ENCODE measurements around the gene KIF21A. TPM values are rescaled to one million over a fixed set of nuclear protein-coding genes. Genes with fewer than 3 reads are reported as not detected.

KIF21A gene
- total RNA-seq, 1 donor from 2014 or later, result 12.2 TPM

- intact Hi-C loops (cut with DNase I), result no loop called here
Observed at GRCh38 chr12:39275846-39276245, 167.1 kb downstream of the KIF21A start.

GRCh38 chr12:39272871-39273655 lies 169.9 kb downstream of the KIF21A start:
- Histone ChIP-seq H3K4me1 (no peaks in the 10 kb centered on the region), H3K36me3 (no peaks in the 10 kb centered on the region), H3K4me3 (no peak overlapping the region), H3K27ac (no peak overlapping the region), H3K27me3 (no peaks in the 10 kb centered on the region), H3K9me3 (no peaks in the 10 kb centered on the region)
- no peak for DNase-seq
- peak; percentile 55 for ATAC-seq
- TF ChIP-seq, protein P1, sequence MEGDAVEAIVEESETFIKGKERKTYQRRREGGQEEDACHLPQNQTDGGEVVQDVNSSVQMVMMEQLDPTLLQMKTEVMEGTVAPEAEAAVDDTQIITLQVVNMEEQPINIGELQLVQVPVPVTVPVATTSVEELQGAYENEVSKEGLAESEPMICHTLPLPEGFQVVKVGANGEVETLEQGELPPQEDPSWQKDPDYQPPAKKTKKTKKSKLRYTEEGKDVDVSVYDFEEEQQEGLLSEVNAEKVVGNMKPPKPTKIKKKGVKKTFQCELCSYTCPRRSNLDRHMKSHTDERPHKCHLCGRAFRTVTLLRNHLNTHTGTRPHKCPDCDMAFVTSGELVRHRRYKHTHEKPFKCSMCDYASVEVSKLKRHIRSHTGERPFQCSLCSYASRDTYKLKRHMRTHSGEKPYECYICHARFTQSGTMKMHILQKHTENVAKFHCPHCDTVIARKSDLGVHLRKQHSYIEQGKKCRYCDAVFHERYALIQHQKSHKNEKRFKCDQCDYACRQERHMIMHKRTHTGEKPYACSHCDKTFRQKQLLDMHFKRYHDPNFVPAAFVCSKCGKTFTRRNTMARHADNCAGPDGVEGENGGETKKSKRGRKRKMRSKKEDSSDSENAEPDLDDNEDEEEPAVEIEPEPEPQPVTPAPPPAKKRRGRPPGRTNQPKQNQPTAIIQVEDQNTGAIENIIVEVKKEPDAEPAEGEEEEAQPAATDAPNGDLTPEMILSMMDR (IDR thresholded peaks at IDR 0.05), result peak; percentile 82
- intact Hi-C loops (cut with DNase I), result no loop called here

More at GRCh38 chr12:39275846-39276245, 167.1 kb downstream of the KIF21A start:
- TF ChIP-seq, protein P1 (IDR thresholded peaks at IDR 0.05), result no peak
- no peak overlapping the region for H3K4me3 ChIP-seq
- no peak overlapping the region for H3K27ac ChIP-seq
- ATAC-seq (no peak), DNase-seq (no peak)
- no peaks in the 10 kb centered on the region for H3K9me3 ChIP-seq
- no peaks in the 10 kb centered on the region for H3K27me3 ChIP-seq
- no peaks in the 10 kb centered on the region for H3K36me3 ChIP-seq
- no peaks in the 10 kb centered on the region for H3K4me1 ChIP-seq

DNA sequence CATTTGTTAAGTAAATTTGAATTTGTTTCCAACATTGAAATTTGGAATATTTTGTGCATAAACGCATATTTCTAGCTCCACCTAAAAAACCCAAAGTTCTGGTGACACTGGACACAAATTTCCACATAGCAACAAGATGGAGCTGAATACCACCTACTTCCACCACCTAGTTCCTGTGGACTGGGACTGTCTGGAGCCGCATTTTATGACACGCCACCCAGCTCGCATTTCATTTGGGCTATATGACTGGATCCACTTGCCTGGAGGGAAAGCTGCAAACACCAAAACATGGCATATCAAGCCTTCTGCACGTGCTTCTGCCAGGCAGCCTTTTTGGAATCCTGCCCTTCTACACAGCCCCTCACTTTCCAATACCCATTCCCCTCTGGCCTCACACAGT lies 173.4 kb downstream of the KIF21A start:
- H3K4me1 ChIP-seq, result no peaks in the 10 kb centered on the region
- TF ChIP-seq, protein P1 (IDR thresholded peaks at IDR 0.05), result no peak
- H3K36me3 ChIP-seq, result no peaks in the 10 kb centered on the region
- intact Hi-C loops (cut with DNase I), result no loop called here
- H3K27me3 ChIP-seq, result no peaks in the 10 kb centered on the region
- ATAC-seq (no peak), DNase-seq (no peak)
- H3K9me3 ChIP-seq, result no peaks in the 10 kb centered on the region
- no peak overlapping the region for H3K27ac ChIP-seq
- no peak overlapping the region for H3K4me3 ChIP-seq

DNA sequence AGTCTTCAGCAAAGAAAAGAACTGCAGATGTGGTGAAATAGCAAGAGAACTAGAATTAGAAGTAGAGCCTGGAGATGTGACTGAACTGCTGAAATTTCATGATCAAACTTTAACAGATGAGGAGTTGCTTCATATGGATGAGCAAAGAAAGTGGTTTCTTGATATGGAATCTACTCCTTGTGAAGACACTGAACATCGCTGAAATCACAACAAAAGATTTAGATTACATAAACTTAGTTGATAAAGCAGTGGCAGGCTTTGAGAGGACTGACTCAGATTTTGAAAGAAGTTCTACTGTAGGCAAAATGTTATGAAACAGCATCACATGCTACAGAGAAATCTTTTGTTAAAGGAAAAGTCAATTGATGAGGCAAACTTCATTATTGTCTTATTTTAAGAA lies 175.0 kb downstream of the KIF21A start:
- Histone ChIP-seq H3K27ac (no peak overlapping the region), H3K9me3 (no peaks in the 10 kb centered on the region), H3K4me1 (no peaks in the 10 kb centered on the region), H3K27me3 (no peaks in the 10 kb centered on the region), H3K36me3 (no peaks in the 10 kb centered on the region), H3K4me3 (no peak overlapping the region)
- TF ChIP-seq, protein P1 (IDR thresholded peaks at IDR 0.05), result no peak
- ATAC-seq (no peak), DNase-seq (no peak)
- intact Hi-C loops (cut with DNase I), result no loop called here

- TF ChIP-seq, protein P1 (IDR thresholded peaks at IDR 0.05), result no peak
- H3K4me3 ChIP-seq, result no peak overlapping the region
- no peak for DNase-seq
- no peaks in the 10 kb centered on the region for H3K36me3 ChIP-seq
- no peaks in the 10 kb centered on the region for H3K9me3 ChIP-seq
- ATAC-seq, result no peak
- intact Hi-C loops (cut with DNase I), result no loop called here
- H3K4me1 ChIP-seq, result no peaks in the 10 kb centered on the region
- H3K27me3 ChIP-seq, result no peaks in the 10 kb centered on the region
- no peak overlapping the region for H3K27ac ChIP-seq
Observed at GRCh38 chr12:39252628-39253027, 190.3 kb downstream of the KIF21A start.

Other genes starting within 250 kb of the KIF21A start
- 0.46 TPM for gene ABCD2, start 176.7 kb upstream of the KIF21A start, total RNA-seq

Data from upper lobe of right lung (tissue), 1 donor.